Measurements from ENCODE around the gene IMMT.

GRCh38 chr2:86231680-86232372, 36.6 kb upstream of the IMMT start:
- TF ChIP-seq CTCF (IDR thresholded peaks at IDR 0.05) (no peak), POLR2A (IDR thresholded peaks at IDR 0.05) (no peak)
